Measurements from ENCODE around the gene NFKBIE. TPM values are rescaled to one million over a fixed set of nuclear protein-coding genes. Genes with fewer than 3 reads are reported as not detected.

NFKBIE gene
- total and polyA plus RNA-seq, 9 of the 15 experiments (the other 6 are each of a cell fraction or from before 2014, with no cell fraction given): 2.1 to 16.4 (median 11.7) TPM

DNA sequence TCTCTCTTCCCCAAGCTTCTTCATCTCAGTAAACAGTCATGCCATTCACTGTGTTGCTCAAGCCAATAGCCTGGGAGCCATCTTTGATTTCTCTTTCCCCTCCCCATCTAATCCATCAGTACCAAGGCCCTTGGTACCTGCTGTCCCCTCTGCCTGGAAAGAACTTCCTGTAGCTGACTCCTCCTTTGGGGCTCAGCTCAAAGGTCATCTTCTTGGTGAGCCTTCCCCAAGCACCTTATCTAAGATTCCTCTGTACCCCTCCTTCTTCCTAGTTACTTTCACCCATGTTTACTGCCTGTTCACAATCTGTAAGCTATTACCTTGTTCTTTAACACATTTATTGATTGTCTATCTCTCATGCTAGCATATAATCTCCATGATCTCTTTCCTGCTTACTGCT is 44.3 kb upstream of the NFKBIE start (continued):
- no peak for TF ChIP-seq ZFP91 (CRISPR knock-in tag; IDR thresholded peaks at IDR 0.05)
- no peak for TF ChIP-seq GATAD2B (IDR thresholded peaks at IDR 0.05; ENCODE audit: borderline replicate concordance)
- TF ChIP-seq SREBF1 (IDR thresholded peaks at IDR 0.05; ENCODE audit: borderline replicate concordance, low read depth, low read length): no peak
- TF ChIP-seq REST (IDR thresholded peaks at IDR 0.05; ENCODE audit: borderline replicate concordance): no peak
- TF ChIP-seq REST (CRISPR knock-in tag; IDR thresholded peaks at IDR 0.05; ENCODE audit: low read depth): no peak
- TF ChIP-seq CUX1 (CRISPR knock-in tag; IDR thresholded peaks at IDR 0.05): no peak
- TF ChIP-seq HLTF (IDR thresholded peaks at IDR 0.05): no peak
- no peak for TF ChIP-seq NONO (IDR thresholded peaks at IDR 0.05; ENCODE audit: low read depth in 2 of 2, low read length in 1 of 2)
